Astrocyte (in vitro differentiated cells and primary cell): ENCODE results near the gene CAMKK2. TPM values are rescaled to one million over a fixed set of nuclear protein-coding genes. Genes with fewer than 3 reads are reported as not detected.

Experiments used
- DNase-seq: peaks from one replicate; pipeline ENCODE4 v3.0.0-alpha.2; 2010; ENCODE audit warnings: low read depth
- FAIRE-seq: peaks from 2 replicates; lab custom pipeline; 2011; peaks lifted over from hg19 to GRCh38; lab: Jason Lieb, UNC
- H2AFZ ChIP-seq: 2 replicates; pipeline ENCODE4 v1.6.0; 2012; ENCODE audit warnings: low read depth, low read length, inconsistent platforms
- H3K27ac ChIP-seq: 2 replicates; pipeline ENCODE4 v1.5.1; 2011; ENCODE audit warnings: low read depth, low read length, inconsistent platforms
- H3K27me3 ChIP-seq: 2 replicates; pipeline ENCODE4 v1.6.0; 2011; ENCODE audit warnings: low read length, inconsistent platforms; ENCODE audit not compliant: insufficient read depth
- H3K36me3 ChIP-seq: 2 replicates; pipeline ENCODE4 v1.5.1; 2011; ENCODE audit warnings: low read length, inconsistent platforms; ENCODE audit not compliant: insufficient read depth
- H3K4me1 ChIP-seq: 2 replicates; pipeline ENCODE4 v1.5.1; 2011; ENCODE audit warnings: low read length, inconsistent platforms; ENCODE audit not compliant: insufficient read depth
- H3K4me2 ChIP-seq: 2 replicates; pipeline ENCODE4 v1.6.0; 2012; ENCODE audit warnings: low read length, inconsistent platforms
- H3K4me3 ChIP-seq: 2 replicates; pipeline ENCODE4 v1.5.1; 2011; ENCODE audit warnings: low read depth, mild to moderate bottlenecking, low read length, inconsistent platforms; ENCODE audit not compliant: insufficient read depth
- H3K79me2 ChIP-seq: 2 replicates; pipeline ENCODE4 v1.6.0; 2012; ENCODE audit warnings: mild to moderate bottlenecking, low read length, inconsistent platforms; ENCODE audit not compliant: insufficient read depth
- H3K9ac ChIP-seq: 2 replicates; pipeline ENCODE4 v1.6.0; 2012; ENCODE audit warnings: mild to moderate bottlenecking, low read length, inconsistent platforms
- H3K9me3 ChIP-seq: 2 replicates; pipeline ENCODE4 v1.5.1; 2012; ENCODE audit warnings: low read depth, mild to moderate bottlenecking, low read length, inconsistent platforms; ENCODE audit not compliant: insufficient read depth
- H4K20me1 ChIP-seq: 2 replicates; pipeline ENCODE4 v1.6.0; 2012; ENCODE audit warnings: low read length, inconsistent platforms; ENCODE audit not compliant: insufficient read depth
- H3K27ac Mint-ChIP-seq: one replicate; pipeline ENCODE4 v1.8.0; 2021; ENCODE audit warnings: mild to moderate bottlenecking, mixed read lengths; ENCODE audit not compliant: unreplicated experiment
- H3K27me3 Mint-ChIP-seq: one replicate; pipeline ENCODE4 v1.8.0; 2021; ENCODE audit warnings: low read depth, mixed read lengths; ENCODE audit not compliant: unreplicated experiment
- H3K36me3 Mint-ChIP-seq: one replicate; pipeline ENCODE4 v1.8.0; 2021; ENCODE audit warnings: low read depth, mixed read lengths; ENCODE audit not compliant: unreplicated experiment
- H3K4me1 Mint-ChIP-seq: one replicate; pipeline ENCODE4 v1.8.0; 2021; ENCODE audit warnings: low read depth, mixed read lengths; ENCODE audit not compliant: unreplicated experiment
- H3K4me3 Mint-ChIP-seq: one replicate; pipeline ENCODE4 v1.8.0; 2021; ENCODE audit warnings: mild to moderate bottlenecking, moderate library complexity, mixed read lengths; ENCODE audit not compliant: unreplicated experiment
- H3K9me3 Mint-ChIP-seq: one replicate; pipeline ENCODE4 v1.8.0; 2021; ENCODE audit warnings: mild to moderate bottlenecking, mixed read lengths; ENCODE audit not compliant: unreplicated experiment
- CTCF ChIP-seq: IDR thresholded peaks from 2 replicates; pipeline ENCODE4 v1.5.1; 2011; ENCODE audit warnings: low read depth, mild to moderate bottlenecking, inconsistent platforms, low read length, moderate library complexity; ENCODE audit not compliant: insufficient read depth
- EZH2 ChIP-seq: IDR thresholded peaks from 2 replicates; pipeline ENCODE4 v1.6.1; 2012; ENCODE audit warnings: mild to moderate bottlenecking, low read length, inconsistent platforms; ENCODE audit not compliant: insufficient read depth
- total RNA-seq: library from RNA; stranded (reverse); gene quantifications from 2 replicates; pipeline ENCODE4 v1.2.1, GENCODE V29; 2021

CAMKK2 gene
- total RNA-seq, 1 donor from 2014 or later, result 22.0 TPM

GRCh38 chr12:121267822-121268221, 28.7 kb downstream of the CAMKK2 start:
- Mint-ChIP-seq H3K4me3 (no peak overlapping the region), H3K4me1 (no peaks in the 10 kb centered on the region), H3K27me3 (no peaks in the 10 kb centered on the region), H3K27ac (no peak overlapping the region), H3K36me3 (peaks cover 23% of the 10 kb centered on the region), H3K9me3 (no peaks in the 10 kb centered on the region)
- H3K9me3 ChIP-seq, result no peaks in the 10 kb centered on the region
- no peak overlapping the region for H3K4me2 ChIP-seq
- H3K9ac ChIP-seq, result no peak overlapping the region
- DNase-seq (no peak), FAIRE-seq (no peak)
- H4K20me1 ChIP-seq, result peaks cover 1% of the 10 kb centered on the region
- H3K4me1 ChIP-seq, result no peaks in the 10 kb centered on the region
- H3K79me2 ChIP-seq, result no peaks in the 10 kb centered on the region
- no peak for TF ChIP-seq EZH2
- TF ChIP-seq CTCF, result no peak
- no peak overlapping the region for H2AFZ ChIP-seq
- H3K27me3 ChIP-seq, result no peaks in the 10 kb centered on the region
- H3K4me3 ChIP-seq, result no peak overlapping the region
- peaks cover 12% of the 10 kb centered on the region for H3K36me3 ChIP-seq
- H3K27ac ChIP-seq, result no peak overlapping the region

DNA sequence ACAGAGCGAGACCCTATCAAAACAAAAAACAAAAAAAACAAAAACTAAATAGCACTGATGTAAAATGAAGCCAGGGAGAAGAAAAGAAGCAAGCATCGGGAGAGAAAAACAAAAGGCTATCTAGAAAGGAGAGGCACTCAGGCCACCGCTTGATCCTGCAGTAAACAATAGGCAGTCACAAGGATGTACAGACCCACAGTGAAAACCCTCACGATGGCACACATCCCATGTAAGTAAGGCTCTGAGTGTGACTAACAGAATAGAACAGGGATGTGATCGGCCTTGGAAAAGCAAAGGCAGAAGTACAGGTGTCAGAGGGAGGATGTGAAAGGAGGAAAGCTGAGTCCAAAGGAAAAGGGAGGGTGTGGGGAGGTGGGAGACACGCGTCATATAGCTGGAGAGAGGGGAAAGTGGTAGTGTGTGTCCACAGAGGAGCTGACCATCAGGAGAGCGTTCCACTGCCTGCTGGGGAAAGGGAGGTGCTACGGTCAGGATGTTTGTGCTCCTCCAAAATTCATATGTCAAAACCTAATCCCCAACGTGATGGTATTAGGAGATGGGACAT, 31.5 kb downstream of the CAMKK2 start:
- Histone ChIP-seq H3K36me3 (peaks cover 16% of the 10 kb centered on the region), H3K9me3 (no peaks in the 10 kb centered on the region), H4K20me1 (no peaks in the 10 kb centered on the region), H3K27me3 (no peaks in the 10 kb centered on the region), H3K9ac (no peak overlapping the region), H3K4me3 (no peak overlapping the region), H3K4me1 (no peaks in the 10 kb centered on the region), H3K27ac (no peak overlapping the region), H2AFZ (no peak overlapping the region), H3K4me2 (no peak overlapping the region), H3K79me2 (no peaks in the 10 kb centered on the region)
- Mint-ChIP-seq H3K4me1 (no peaks in the 10 kb centered on the region), H3K27ac (no peak overlapping the region), H3K4me3 (no peak overlapping the region), H3K9me3 (no peaks in the 10 kb centered on the region), H3K27me3 (no peaks in the 10 kb centered on the region), H3K36me3 (peaks cover 19% of the 10 kb centered on the region)
- DNase-seq, result no peak
- no peak for FAIRE-seq
- TF ChIP-seq CTCF (no peak), EZH2 (no peak)

DNA sequence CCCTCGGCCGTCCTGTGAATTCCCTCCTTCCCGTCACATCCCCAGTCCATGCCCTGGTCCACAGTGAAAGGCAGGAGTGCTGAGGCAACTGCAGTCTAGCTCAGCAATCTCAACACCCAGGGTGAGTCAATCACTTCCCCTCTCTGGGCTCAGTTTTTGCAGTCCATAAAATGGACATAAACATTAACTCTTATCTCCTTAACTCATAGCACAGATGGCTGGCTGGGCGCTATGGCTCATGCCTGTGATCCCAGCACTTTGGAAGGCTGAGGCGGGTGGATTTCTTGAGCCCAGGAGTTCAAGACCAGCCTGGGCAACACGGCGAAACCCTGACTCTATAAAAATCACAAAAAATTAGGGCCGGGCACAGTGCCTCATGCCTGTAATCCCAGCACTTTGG, 32.4 kb downstream of the CAMKK2 start:
- no peak overlapping the region for H3K4me3 ChIP-seq
- no peaks in the 10 kb centered on the region for H3K9me3 Mint-ChIP-seq
- H3K27me3 Mint-ChIP-seq, result no peaks in the 10 kb centered on the region
- DNase-seq (no peak), FAIRE-seq (no peak)
- no peak overlapping the region for H3K27ac ChIP-seq
- H4K20me1 ChIP-seq, result no peaks in the 10 kb centered on the region
- H3K4me1 ChIP-seq, result no peaks in the 10 kb centered on the region
- H3K27me3 ChIP-seq, result no peaks in the 10 kb centered on the region
- H3K4me1 Mint-ChIP-seq, result no peaks in the 10 kb centered on the region
- H3K36me3 Mint-ChIP-seq, result peaks cover 14% of the 10 kb centered on the region
- TF ChIP-seq EZH2 (no peak), CTCF (no peak)
- H3K4me3 Mint-ChIP-seq, result no peak overlapping the region
- no peak overlapping the region for H3K4me2 ChIP-seq
- H3K9me3 ChIP-seq, result no peaks in the 10 kb centered on the region
- H3K36me3 ChIP-seq, result peaks cover 13% of the 10 kb centered on the region
- no peak overlapping the region for H3K9ac ChIP-seq
- no peak overlapping the region for H2AFZ ChIP-seq
- no peak overlapping the region for H3K27ac Mint-ChIP-seq
- H3K79me2 ChIP-seq, result no peaks in the 10 kb centered on the region
